RWPE1 (cell line): ENCODE results near the gene ENOX1.

Experiments
- CTCF ChIA-PET: fragments of 350-600 bp; sonication (Branson Sonifier 250); formaldehyde crosslinking; extraction: SDS; loops from one replicate; lab custom pipeline; 2021; lab: Yijun Ruan, JAX
- POLR2A ChIA-PET: fragments of 400-600 bp; formaldehyde crosslinking; extraction: SDS; loops from one replicate; lab custom pipeline; 2020; ENCODE audit warnings: antibody characterized with exemption; ENCODE audit not compliant: low non-redundant PET; lab: Yijun Ruan, JAX
- DNase-seq: peaks from one replicate; pipeline ENCODE4 v3.0.0; 2012; ENCODE audit warnings: low spot score
- H3K27ac ChIP-seq: fragments of 450-650 bp; 2 replicates; pipeline ENCODE4 v1.5.1; 2017
- CTCF ChIP-seq: fragments of 450-650 bp; conservative IDR thresholded peaks from 2 replicates; pipeline ENCODE4 v1.5.1; 2017; ENCODE audit warnings: low read depth, mild to moderate bottlenecking

The ENOX1 gene

GRCh38 chr13:43749503-43749902, 37.3 kb downstream of the ENOX1 start:
- no peak for TF ChIP-seq CTCF
- H3K27ac ChIP-seq = no peak overlapping the region
- ChIA-PET CTCF (no interaction called here), POLR2A (no interaction called here)
- DNase-seq = no peak

GRCh38 chr13:43744261-43745031, 42.3 kb downstream of the ENOX1 start:
- no peak for TF ChIP-seq CTCF
- ChIA-PET POLR2A (no interaction called here), CTCF (no interaction called here)
- no peak for DNase-seq
- no peak overlapping the region for H3K27ac ChIP-seq

GRCh38 chr13:43742911-43743310, 43.9 kb downstream of the ENOX1 start:
- ChIA-PET POLR2A (no interaction called here), CTCF (no interaction called here)
- no peak overlapping the region for H3K27ac ChIP-seq
- DNase-seq = no peak
- no peak for TF ChIP-seq CTCF

- no peak for DNase-seq
- no peak overlapping the region for H3K27ac ChIP-seq
- TF ChIP-seq CTCF = no peak
- ChIA-PET CTCF (no interaction called here), POLR2A (no interaction called here)
Observed at GRCh38 chr13:43737392-43737923, 49.3 kb downstream of the ENOX1 start.

GRCh38 chr13:43732726-43733125, 54.0 kb downstream of the ENOX1 start:
- H3K27ac ChIP-seq = no peak overlapping the region
- no peak for DNase-seq
- CTCF ChIA-PET = no interaction called here
- TF ChIP-seq CTCF = no peak
- POLR2A ChIA-PET = no interaction called here

GRCh38 chr13:43731296-43731695, 55.5 kb downstream of the ENOX1 start:
- ChIA-PET CTCF (no interaction called here), POLR2A (no interaction called here)
- no peak overlapping the region for H3K27ac ChIP-seq
- DNase-seq = no peak
- TF ChIP-seq CTCF = no peak
